ENCODE results near the gene BNC2. TPM values are rescaled to one million over a fixed set of nuclear protein-coding genes. Genes with fewer than 3 reads are reported as not detected.

BNC2 gene
- polyA plus RNA-seq, 1 experiment, result 17.5 TPM

DNA sequence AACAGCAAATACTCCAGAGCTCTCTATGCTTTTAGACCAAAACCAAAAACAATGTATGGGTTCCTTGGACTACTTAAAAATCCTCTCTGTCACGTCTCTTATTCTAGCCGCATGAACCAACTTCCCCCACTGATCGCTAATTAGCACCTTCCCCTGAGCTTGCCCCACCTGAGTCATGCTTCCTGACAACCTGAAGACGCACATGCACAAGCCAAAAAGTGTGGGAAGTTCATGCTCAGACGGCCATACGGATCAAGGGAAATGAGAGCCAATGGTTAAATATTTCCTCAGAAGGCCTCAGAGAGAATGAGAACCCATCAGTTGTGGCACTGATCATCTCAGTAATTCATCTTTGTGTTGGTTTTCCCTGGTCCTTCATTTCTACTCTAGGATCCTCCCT, 199.7 kb downstream of the BNC2 start:
- TF ChIP-seq, protein P1, sequence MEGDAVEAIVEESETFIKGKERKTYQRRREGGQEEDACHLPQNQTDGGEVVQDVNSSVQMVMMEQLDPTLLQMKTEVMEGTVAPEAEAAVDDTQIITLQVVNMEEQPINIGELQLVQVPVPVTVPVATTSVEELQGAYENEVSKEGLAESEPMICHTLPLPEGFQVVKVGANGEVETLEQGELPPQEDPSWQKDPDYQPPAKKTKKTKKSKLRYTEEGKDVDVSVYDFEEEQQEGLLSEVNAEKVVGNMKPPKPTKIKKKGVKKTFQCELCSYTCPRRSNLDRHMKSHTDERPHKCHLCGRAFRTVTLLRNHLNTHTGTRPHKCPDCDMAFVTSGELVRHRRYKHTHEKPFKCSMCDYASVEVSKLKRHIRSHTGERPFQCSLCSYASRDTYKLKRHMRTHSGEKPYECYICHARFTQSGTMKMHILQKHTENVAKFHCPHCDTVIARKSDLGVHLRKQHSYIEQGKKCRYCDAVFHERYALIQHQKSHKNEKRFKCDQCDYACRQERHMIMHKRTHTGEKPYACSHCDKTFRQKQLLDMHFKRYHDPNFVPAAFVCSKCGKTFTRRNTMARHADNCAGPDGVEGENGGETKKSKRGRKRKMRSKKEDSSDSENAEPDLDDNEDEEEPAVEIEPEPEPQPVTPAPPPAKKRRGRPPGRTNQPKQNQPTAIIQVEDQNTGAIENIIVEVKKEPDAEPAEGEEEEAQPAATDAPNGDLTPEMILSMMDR (IDR thresholded peaks at IDR 0.05; ENCODE audit: insufficient read depth, low read depth, low read length), result no peak
- Histone ChIP-seq H3K36me3 (ENCODE audit: control insufficient read depth, insufficient read depth, low read length) (no peaks in the 10 kb centered on the region), H3K27me3 (ENCODE audit: control insufficient read depth, insufficient read depth, low read length) (no peaks in the 10 kb centered on the region), H3K4me3 (ENCODE audit: low read depth, low read length) (no peak overlapping the region)
- no peak for DNase-seq (ENCODE audit: low read depth)
- POLR2A ChIA-PET, result no interaction called here
- CTCF ChIA-PET, result no interaction called here

DNA sequence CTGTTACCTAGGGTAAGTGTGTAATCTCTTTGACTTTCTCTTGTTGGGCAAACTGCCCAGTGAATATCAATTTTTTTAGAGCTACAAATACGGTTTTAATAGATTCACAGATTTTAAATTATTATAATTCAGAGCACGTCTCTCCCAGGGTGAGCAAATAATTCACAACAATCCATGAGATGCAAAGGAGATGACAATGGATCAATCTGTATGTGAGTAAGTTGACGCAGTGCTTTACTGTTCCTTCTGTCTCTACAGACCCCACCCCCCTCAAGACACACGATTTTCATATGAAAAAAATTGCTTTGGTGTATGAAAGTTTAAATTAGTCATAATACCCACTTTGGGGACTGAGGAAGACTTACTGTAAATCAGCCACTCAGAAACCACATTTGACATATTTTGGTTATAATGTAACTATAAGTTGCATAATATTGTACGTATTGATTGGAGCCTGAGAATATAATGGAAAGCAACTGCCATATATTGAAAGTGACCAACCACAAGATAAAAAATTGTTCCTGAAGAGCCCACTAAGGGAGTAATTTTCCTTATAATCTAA, 201.7 kb downstream of the BNC2 start:
- Histone ChIP-seq H3K4me3 (ENCODE audit: low read depth, low read length) (no peak overlapping the region), H3K27me3 (ENCODE audit: control insufficient read depth, insufficient read depth, low read length) (no peaks in the 10 kb centered on the region), H3K36me3 (ENCODE audit: control insufficient read depth, insufficient read depth, low read length) (no peaks in the 10 kb centered on the region)
- POLR2A ChIA-PET, result no interaction called here
- CTCF ChIA-PET, result no interaction called here
- DNase-seq (ENCODE audit: low read depth), result no peak
- TF ChIP-seq, protein P1 (IDR thresholded peaks at IDR 0.05; ENCODE audit: insufficient read depth, low read depth, low read length), result no peak

DNA sequence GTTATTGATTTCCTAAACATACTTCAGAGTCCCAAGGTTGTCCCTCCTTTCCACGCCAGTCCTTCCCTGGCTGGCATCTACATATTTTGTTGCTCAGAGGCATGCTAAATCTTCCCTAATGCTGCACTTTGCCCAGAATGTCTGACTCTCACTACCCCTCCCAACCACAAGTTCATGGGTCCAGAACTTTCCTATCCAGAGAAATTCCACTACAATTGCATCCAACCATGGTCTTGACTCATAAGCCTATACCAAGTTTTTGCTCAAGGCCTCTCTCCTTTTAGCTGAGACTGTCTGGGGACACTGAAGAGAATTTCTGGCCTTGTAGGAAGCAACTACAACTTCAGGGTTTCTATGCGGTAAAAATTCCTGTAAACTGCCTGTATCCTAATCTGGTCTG, 206.3 kb downstream of the BNC2 start:
- TF ChIP-seq, protein P1 (IDR thresholded peaks at IDR 0.05; ENCODE audit: insufficient read depth, low read depth, low read length), result no peak
- ChIA-PET POLR2A (no interaction called here), CTCF (no interaction called here)
- H3K4me3 ChIP-seq (ENCODE audit: low read depth, low read length), result no peak overlapping the region
- DNase-seq (ENCODE audit: low read depth), result no peak
- no peaks in the 10 kb centered on the region for H3K27me3 ChIP-seq (ENCODE audit: control insufficient read depth, insufficient read depth, low read length)
- H3K36me3 ChIP-seq (ENCODE audit: control insufficient read depth, insufficient read depth, low read length), result no peaks in the 10 kb centered on the region

DNA sequence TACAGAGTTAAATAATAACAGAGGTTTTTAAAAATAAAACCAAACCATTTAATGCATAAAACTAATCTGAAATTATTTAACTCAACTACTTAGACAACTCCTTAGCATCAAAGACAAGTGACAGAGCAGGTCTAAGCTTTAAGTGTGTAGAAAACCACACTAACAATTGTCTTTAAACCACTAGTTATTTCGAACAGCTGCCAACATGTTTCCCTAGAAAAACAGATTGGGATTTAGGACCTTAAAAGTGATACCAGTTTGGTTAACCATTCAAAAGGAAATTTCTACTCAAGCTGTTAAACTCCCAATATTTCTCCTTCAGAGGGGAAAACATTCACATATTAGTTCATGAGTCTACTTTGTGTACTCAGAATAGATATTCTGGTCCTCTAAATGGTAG, 208.7 kb downstream of the BNC2 start:
- TF ChIP-seq, protein P1 (IDR thresholded peaks at IDR 0.05; ENCODE audit: insufficient read depth, low read depth, low read length), result no peak
- no peaks in the 10 kb centered on the region for H3K27me3 ChIP-seq (ENCODE audit: control insufficient read depth, insufficient read depth, low read length)
- no peak for DNase-seq (ENCODE audit: low read depth)
- ChIA-PET CTCF (no interaction called here), POLR2A (no interaction called here)
- H3K36me3 ChIP-seq (ENCODE audit: control insufficient read depth, insufficient read depth, low read length), result no peaks in the 10 kb centered on the region
- no peak overlapping the region for H3K4me3 ChIP-seq (ENCODE audit: low read depth, low read length)

DNA sequence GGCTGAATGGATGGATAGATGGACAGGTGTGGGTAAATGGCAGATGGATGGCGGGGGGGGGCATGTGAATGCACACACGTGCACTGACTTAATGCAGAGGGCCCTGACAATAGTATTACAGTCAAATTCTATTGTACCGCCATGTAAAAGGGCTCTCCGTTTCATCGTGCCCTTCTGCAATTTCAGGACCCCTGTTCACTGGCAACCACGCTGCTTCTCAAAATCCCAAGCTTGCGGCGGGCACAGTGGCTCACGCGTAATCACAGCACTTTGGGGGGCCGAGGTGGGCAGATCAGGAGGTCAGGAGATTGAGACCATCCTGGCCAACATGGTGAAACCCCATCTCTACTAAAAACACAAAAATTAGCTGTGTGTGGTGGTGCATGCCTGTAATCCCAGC, 211.4 kb downstream of the BNC2 start:
- no peak for DNase-seq (ENCODE audit: low read depth)
- ChIA-PET CTCF (no interaction called here), POLR2A (no interaction called here)
- Histone ChIP-seq H3K4me3 (ENCODE audit: low read depth, low read length) (no peak overlapping the region), H3K27me3 (ENCODE audit: control insufficient read depth, insufficient read depth, low read length) (no peaks in the 10 kb centered on the region), H3K36me3 (ENCODE audit: control insufficient read depth, insufficient read depth, low read length) (no peaks in the 10 kb centered on the region)
- TF ChIP-seq, protein P1 (IDR thresholded peaks at IDR 0.05; ENCODE audit: insufficient read depth, low read depth, low read length), result no peak
